Measurements from ENCODE around the gene ABCA2.

ABCA2 gene

GRCh38 chr9:137057545-137057944 lies 29.5 kb upstream of the ABCA2 start:
- TF ChIP-seq CTCF (IDR thresholded peaks at IDR 0.05): no peak

GRCh38 chr9:137056739-137057415 lies 28.8 kb upstream of the ABCA2 start:
- TF ChIP-seq CTCF (IDR thresholded peaks at IDR 0.05): no peak

- TF ChIP-seq CTCF (IDR thresholded peaks at IDR 0.05): no peak
Observed at GRCh38 chr9:137055385-137056364, 27.6 kb upstream of the ABCA2 start.

- TF ChIP-seq CTCF (IDR thresholded peaks at IDR 0.05): no peak
Observed at GRCh38 chr9:137054932-137055384, 26.9 kb upstream of the ABCA2 start.

GRCh38 chr9:137053944-137054931 lies 26.2 kb upstream of the ABCA2 start, which contains the start of gene ENTPD2:
ENTPD2 (minus strand) TSS chr9:137054061; CDS start chr9:137053997, 64 bp downstream.
- no peak for TF ChIP-seq CTCF (IDR thresholded peaks at IDR 0.05)

- no peak for TF ChIP-seq CTCF (IDR thresholded peaks at IDR 0.05)
Observed at GRCh38 chr9:137052998-137053943, 25.2 kb upstream of the ABCA2 start.
